KOPT-K1 (cell line): ENCODE results near the gene SNX20.

Experiments
- H3K27ac ChIP-seq: fragments of 200-600 bp; sonication (generic); 2 replicates; pipeline ENCODE4 v1.5.1; 2016; ENCODE audit warnings: antibody characterized with exemption, mild to moderate bottlenecking, low read depth, low read length; ENCODE audit not compliant: poor library complexity, severe bottlenecking
- H3K36me3 ChIP-seq: fragments of 200-600 bp; sonication (generic); 2 replicates; pipeline ENCODE4 v1.5.1; 2017; ENCODE audit warnings: antibody characterized with exemption, mild to moderate bottlenecking, low read length, moderate library complexity; ENCODE audit not compliant: insufficient read depth
- H3K9me3 ChIP-seq: fragments of 200-600 bp; sonication (generic); 2 replicates; pipeline ENCODE4 v1.5.1; 2017; ENCODE audit warnings: antibody characterized with exemption, low read length, mild to moderate bottlenecking; ENCODE audit not compliant: insufficient read depth, poor library complexity, severe bottlenecking

SNX20 gene

GRCh38 chr16:50665128-50665878 is 15.8 kb downstream of the SNX20 start:
- Histone ChIP-seq H3K36me3 (no peaks in the 10 kb centered on the region), H3K27ac (no peak overlapping the region), H3K9me3 (no peaks in the 10 kb centered on the region)

GRCh38 chr16:50664270-50664669 is 16.8 kb downstream of the SNX20 start:
- no peaks in the 10 kb centered on the region for H3K36me3 ChIP-seq

GRCh38 chr16:50662306-50662940 is 18.7 kb downstream of the SNX20 start:
- Histone ChIP-seq H3K27ac (no peak overlapping the region), H3K9me3 (no peaks in the 10 kb centered on the region), H3K36me3 (no peaks in the 10 kb centered on the region)

More at GRCh38 chr16:50664270-50664669, 16.8 kb downstream of the SNX20 start:
- no peaks in the 10 kb centered on the region for H3K9me3 ChIP-seq
- H3K27ac ChIP-seq = no peak overlapping the region

- H3K9me3 ChIP-seq = no peaks in the 10 kb centered on the region
- H3K27ac ChIP-seq = no peak overlapping the region
Observed at GRCh38 chr16:50659806-50660205, 21.3 kb downstream of the SNX20 start.

GRCh38 chr16:50657241-50657640 is 23.9 kb downstream of the SNX20 start:
- Histone ChIP-seq H3K36me3 (no peaks in the 10 kb centered on the region), H3K9me3 (no peaks in the 10 kb centered on the region), H3K27ac (no peak overlapping the region)

More at GRCh38 chr16:50659806-50660205, 21.3 kb downstream of the SNX20 start:
- no peaks in the 10 kb centered on the region for H3K36me3 ChIP-seq

- Histone ChIP-seq H3K36me3 (no peaks in the 10 kb centered on the region), H3K27ac (no peak overlapping the region), H3K9me3 (peaks cover 6% of the 10 kb centered on the region)
Observed at GRCh38 chr16:50655558-50656055, 25.5 kb downstream of the SNX20 start.

GRCh38 chr16:50653633-50654519 is 27.2 kb downstream of the SNX20 start:
- no peaks in the 10 kb centered on the region for H3K36me3 ChIP-seq
- no peak overlapping the region for H3K27ac ChIP-seq
- H3K9me3 ChIP-seq = peaks cover 6% of the 10 kb centered on the region

GRCh38 chr16:50652836-50653425 is 28.2 kb downstream of the SNX20 start:
- H3K9me3 ChIP-seq = peaks cover 6% of the 10 kb centered on the region
- H3K36me3 ChIP-seq = no peaks in the 10 kb centered on the region
- H3K27ac ChIP-seq = no peak overlapping the region

- peaks cover 6% of the 10 kb centered on the region for H3K9me3 ChIP-seq
- H3K27ac ChIP-seq = no peak overlapping the region
- no peaks in the 10 kb centered on the region for H3K36me3 ChIP-seq
Observed at GRCh38 chr16:50651835-50652438, 29.2 kb downstream of the SNX20 start.

- no peaks in the 10 kb centered on the region for H3K36me3 ChIP-seq
- no peak overlapping the region for H3K27ac ChIP-seq
- H3K9me3 ChIP-seq = no peaks in the 10 kb centered on the region
Observed at GRCh38 chr16:50646345-50646744, 34.8 kb downstream of the SNX20 start.

GRCh38 chr16:50645563-50646220 is 35.4 kb downstream of the SNX20 start:
- Histone ChIP-seq H3K9me3 (no peaks in the 10 kb centered on the region), H3K36me3 (no peaks in the 10 kb centered on the region), H3K27ac (no peak overlapping the region)

GRCh38 chr16:50644729-50645128 is 36.4 kb downstream of the SNX20 start:
- H3K27ac ChIP-seq = no peak overlapping the region
- no peaks in the 10 kb centered on the region for H3K9me3 ChIP-seq

GRCh38 chr16:50644245-50644644 is 36.9 kb downstream of the SNX20 start:
- Histone ChIP-seq H3K36me3 (no peaks in the 10 kb centered on the region), H3K27ac (no peak overlapping the region), H3K9me3 (no peaks in the 10 kb centered on the region)

More at GRCh38 chr16:50644729-50645128, 36.4 kb downstream of the SNX20 start:
- no peaks in the 10 kb centered on the region for H3K36me3 ChIP-seq

GRCh38 chr16:50643192-50643591 is 37.9 kb downstream of the SNX20 start:
- no peaks in the 10 kb centered on the region for H3K36me3 ChIP-seq
- H3K27ac ChIP-seq = no peak overlapping the region
- H3K9me3 ChIP-seq = no peaks in the 10 kb centered on the region
